Myocyte (in vitro differentiated cells): ENCODE data around the gene ARID4B. TPM values are rescaled to one million over a fixed set of nuclear protein-coding genes. Genes with fewer than 3 reads are reported as not detected.
"Not testable (repeated sequence)": the region's sequence is repeated elsewhere in the genome, so short reads cannot be mapped to it uniquely, and the experiment has no call there.

Experiments used
- DNase-seq: peaks from one replicate; pipeline ENCODE4 v3.0.0-alpha.2; 2012; ENCODE audit warnings: low read depth
- total RNA-seq: library from RNA; depleted of rRNA; stranded (reverse); fragments of >200 nt; gene quantifications from 2 replicates; pipeline ENCODE4 v1.2.3, GENCODE V29; 2014

ARID4B gene
- total RNA-seq, 1 donor from 2014 or later, result 18.3 TPM

GRCh38 chr1:235275223-235275622 is 52.8 kb downstream of the ARID4B start:
- DNase-seq, result no peak

- no peak for DNase-seq
Observed at GRCh38 chr1:235272851-235273250, 55.1 kb downstream of the ARID4B start.

- no peak for DNase-seq
Observed at GRCh38 chr1:235270625-235271024, 57.4 kb downstream of the ARID4B start.

- DNase-seq, result not testable (repeated sequence)
Observed at GRCh38 chr1:235269990-235270389, 58.0 kb downstream of the ARID4B start.

- DNase-seq, result no peak
Observed at GRCh38 chr1:235268379-235269125, 59.4 kb downstream of the ARID4B start.

GRCh38 chr1:235266967-235267366 is 61.0 kb downstream of the ARID4B start:
- DNase-seq, result no peak

- no peak for DNase-seq
Observed at GRCh38 chr1:235266325-235266724, 61.7 kb downstream of the ARID4B start.

- DNase-seq, result no peak
Observed at GRCh38 chr1:235265900-235266299, 62.1 kb downstream of the ARID4B start.

- no peak for DNase-seq
Observed at GRCh38 chr1:235264327-235264726, 63.7 kb downstream of the ARID4B start.

GRCh38 chr1:235262539-235262938 is 65.4 kb downstream of the ARID4B start:
- DNase-seq, result no peak

- DNase-seq, result no peak
Observed at GRCh38 chr1:235261243-235261642, 66.7 kb downstream of the ARID4B start.

GRCh38 chr1:235259133-235259778 is 68.7 kb downstream of the ARID4B start:
- no peak for DNase-seq

- not testable (repeated sequence) for DNase-seq
Observed at GRCh38 chr1:235258068-235258467, 69.9 kb downstream of the ARID4B start.

GRCh38 chr1:235254721-235255120 is 73.3 kb downstream of the ARID4B start:
- DNase-seq, result no peak

- peak; percentile 80 for DNase-seq
Observed at GRCh38 chr1:235253219-235253962, 74.6 kb downstream of the ARID4B start.

- DNase-seq, result no peak
Observed at GRCh38 chr1:235250430-235250829, 77.5 kb downstream of the ARID4B start.

- DNase-seq, result no peak
Observed at GRCh38 chr1:235246022-235246948, 81.7 kb downstream of the ARID4B start.

GRCh38 chr1:235244974-235245592 is 82.9 kb downstream of the ARID4B start:
- DNase-seq, result no peak

- DNase-seq, result peak; percentile 14
Observed at GRCh38 chr1:235240960-235241359, 87.0 kb downstream of the ARID4B start.

- DNase-seq, result no peak
Observed at GRCh38 chr1:235239851-235240250, 88.1 kb downstream of the ARID4B start.

GRCh38 chr1:235238558-235238957 is 89.4 kb downstream of the ARID4B start:
- DNase-seq, result no peak
